ENCODE measurements around the gene FAM217B.

- TF ChIP-seq POLR2A (IDR thresholded peaks at IDR 0.05) (no peak), CTCF (IDR thresholded peaks at IDR 0.05) (no peak)
Observed at GRCh38 chr20:59908855-59909254, 31.3 kb upstream of the FAM217B start.
